Hepatocyte (in vitro differentiated cells): ENCODE results near the gene ZNF503. TPM values are rescaled to one million over a fixed set of nuclear protein-coding genes. Genes with fewer than 3 reads are reported as not detected.

ENCODE experiments used
- DNase-seq: peaks from one replicate; pipeline ENCODE4 v3.0.0-alpha.2; 2016; ENCODE audit warnings: low spot score
- H2AFZ ChIP-seq: fragments of 200-600 bp; sonication (generic); 2 replicates; pipeline ENCODE4 v1.6.0; 2016; ENCODE audit warnings: antibody characterized with exemption, mild to moderate bottlenecking
- H3K27ac ChIP-seq: fragments of 200-600 bp; sonication (generic); 2 replicates; pipeline ENCODE4 v1.5.1; 2016; ENCODE audit warnings: mild to moderate bottlenecking
- H3K27me3 ChIP-seq: fragments of 200-600 bp; sonication (generic); 2 replicates; pipeline ENCODE4 v1.6.1; 2016
- H3K36me3 ChIP-seq: fragments of 200-600 bp; sonication (generic); replicated peaks from 2 replicates; pipeline ENCODE4 v1.5.1; 2016; ENCODE audit warnings: low read depth; ENCODE audit not compliant: insufficient read depth
- H3K4me1 ChIP-seq: fragments of 200-600 bp; sonication (generic); 2 replicates; pipeline ENCODE4 v1.5.1; 2016; ENCODE audit warnings: mild to moderate bottlenecking, moderate library complexity; ENCODE audit not compliant: insufficient read depth
- H3K4me2 ChIP-seq: fragments of 200-600 bp; sonication (generic); 2 replicates; pipeline ENCODE4 v1.6.0; 2016
- H3K4me3 ChIP-seq: fragments of 200-600 bp; sonication (generic); 2 replicates; pipeline ENCODE4 v1.5.1; 2016; ENCODE audit warnings: mild to moderate bottlenecking
- H3K79me2 ChIP-seq: fragments of 200-600 bp; sonication (generic); 2 replicates; pipeline ENCODE4 v1.6.0; 2017; ENCODE audit warnings: mild to moderate bottlenecking
- H3K9me2 ChIP-seq: fragments of 200-600 bp; sonication (generic); replicated peaks from 2 replicates; pipeline ENCODE4 v1.6.0; 2017; ENCODE audit warnings: mild to moderate bottlenecking; ENCODE audit not compliant: insufficient read depth
- H3K9me3 ChIP-seq: fragments of 200-600 bp; sonication (generic); 2 replicates; pipeline ENCODE4 v1.5.1; 2016; ENCODE audit warnings: low read depth, mild to moderate bottlenecking
- H4K20me1 ChIP-seq: fragments of 200-600 bp; sonication (generic); 2 replicates; pipeline ENCODE4 v1.6.0; 2016; ENCODE audit warnings: mild to moderate bottlenecking; ENCODE audit not compliant: insufficient read depth, poor library complexity, severe bottlenecking
- CTCF ChIP-seq: fragments of 200-600 bp; sonication (generic); IDR thresholded peaks from 2 replicates; pipeline ENCODE4 v1.5.1; 2016; ENCODE audit warnings: antibody characterized with exemption, mild to moderate bottlenecking; ENCODE audit not compliant: poor library complexity
- EZH2 ChIP-seq: fragments of 200-600 bp; sonication (generic); IDR thresholded peaks from 2 replicates; pipeline ENCODE4 v1.6.1; 2016; ENCODE audit warnings: antibody characterized with exemption, mild to moderate bottlenecking, borderline replicate concordance
- EZH2phosphoT487 ChIP-seq: fragments of 200-600 bp; sonication (generic); IDR thresholded peaks from one replicate; pipeline ENCODE4 v1.6.1; 2018; ENCODE audit warnings: antibody characterized with exemption, mild to moderate bottlenecking, low read depth, moderate library complexity; ENCODE audit not compliant: unreplicated experiment, severe bottlenecking
- WGBS: methylation state at CpG from one replicate; pipeline ENCODE4 v1.1.6; 2016; ENCODE audit warnings: low lambda C conversion rate; ENCODE audit errors: missing lambda C conversion rate; 5-methylcytosine and 5-hydroxymethylcytosine counted together
- polyA plus RNA-seq: library from polyadenylated mRNA; unstranded; fragments of >200 nt; fragmentation: Nextera tagmentation; extraction: Ambion mirVana; gene quantifications from 2 replicates; pipeline ENCODE4 v1.2.1, GENCODE V29; 2016
- total RNA-seq: library from RNA; depleted of rRNA; stranded (reverse); fragments of >200 nt; gene quantifications from 2 replicates; pipeline ENCODE4 v1.2.3, GENCODE V29; 2014

Gene ZNF503
- total and polyA plus RNA-seq, 2 experiments from 2014 or later = 14.1 to 19.6 TPM

GRCh38 chr10:75395066-75395931 lies 6.3 kb downstream of the ZNF503 start:
- H3K9me3 ChIP-seq = no peaks in the 10 kb centered on the region
- DNase-seq = peak; percentile 89
- H3K4me3 ChIP-seq = peak overlapping the region; percentile 62
- 16% methylated on average over 53 of the region's 64 CpGs for WGBS
- no peak for TF ChIP-seq EZH2
- peak; percentile 88 for TF ChIP-seq CTCF
- no peak for TF ChIP-seq EZH2phosphoT487
- no peaks in the 10 kb centered on the region for H3K9me2 ChIP-seq
- H3K79me2 ChIP-seq = peaks cover 53% of the 10 kb centered on the region
- H3K36me3 ChIP-seq = no peaks in the 10 kb centered on the region
- peak overlapping the region; percentile 96 for H3K27ac ChIP-seq
- H3K4me1 ChIP-seq = no peaks in the 10 kb centered on the region
- peaks cover 23% of the 10 kb centered on the region for H4K20me1 ChIP-seq
- H3K4me2 ChIP-seq = peak overlapping the region; percentile 97
- H3K27me3 ChIP-seq = no peaks in the 10 kb centered on the region
- H2AFZ ChIP-seq = peak overlapping the region; percentile 30

- Histone ChIP-seq H3K36me3 (no peaks in the 10 kb centered on the region), H3K4me1 (no peaks in the 10 kb centered on the region), H3K4me2 (no peak overlapping the region), H3K27ac (no peak overlapping the region), H3K79me2 (peaks cover 43% of the 10 kb centered on the region), H3K9me3 (no peaks in the 10 kb centered on the region), H3K9me2 (no peaks in the 10 kb centered on the region), H3K4me3 (no peak overlapping the region), H4K20me1 (peaks cover 15% of the 10 kb centered on the region), H3K27me3 (no peaks in the 10 kb centered on the region), H2AFZ (no peak overlapping the region)
- WGBS = 69% methylated on average over 7 of the region's 7 CpGs
- DNase-seq = no peak
- no peak for TF ChIP-seq CTCF
These were observed 7.3 kb downstream of the ZNF503 start for GRCh38 chr10:75394221-75394620.

- H3K4me2 ChIP-seq = no peak overlapping the region
- no peak overlapping the region for H3K27ac ChIP-seq
- peaks cover 28% of the 10 kb centered on the region for H3K79me2 ChIP-seq
- TF ChIP-seq CTCF (no peak), EZH2phosphoT487 (no peak), EZH2 (no peak)
- no peak for DNase-seq
- no peak overlapping the region for H2AFZ ChIP-seq
- no peak overlapping the region for H3K4me3 ChIP-seq
- H3K9me2 ChIP-seq = no peaks in the 10 kb centered on the region
- no peaks in the 10 kb centered on the region for H3K36me3 ChIP-seq
- H4K20me1 ChIP-seq = peaks cover under 1% of the 10 kb centered on the region
- H3K4me1 ChIP-seq = no peaks in the 10 kb centered on the region
- no peaks in the 10 kb centered on the region for H3K9me3 ChIP-seq
- no peaks in the 10 kb centered on the region for H3K27me3 ChIP-seq
These were observed 8.8 kb downstream of the ZNF503 start for GRCh38 chr10:75392744-75393143.
